Activated CD8-positive, alpha-beta T cell treated with anti-CD3 and anti-CD28 coated beads for 36 hours (primary cell): Measurements from ENCODE around the gene TET1. TPM values are rescaled to one million over a fixed set of nuclear protein-coding genes. Genes with fewer than 3 reads are reported as not detected.
"Not testable (repeated sequence)": the region's sequence is repeated elsewhere in the genome, so short reads cannot be mapped to it uniquely, and the experiment has no call there.

ENCODE experiments used
- ATAC-seq: fragments of 200-7000 bp; cut with Tn5 transposase; one replicate; pipeline ENCODE4 v1.10.0; 2021; ENCODE audit warnings: mild to moderate bottlenecking, moderate library complexity
- CTCF ChIA-PET: fragments of 350-600 bp; sonication (Branson Sonifier 250); formaldehyde crosslinking; loops from one replicate; lab custom pipeline; 2021; ENCODE audit warnings: antibody characterized with exemption; lab: Charles Lee
- POLR2A ChIA-PET: fragments of 350-600 bp; sonication (Branson Sonifier 250); formaldehyde crosslinking; loops from one replicate; lab custom pipeline; 2021; ENCODE audit warnings: antibody characterized with exemption; lab: Charles Lee
- DNase-seq: peaks from one replicate; pipeline ENCODE4 v3.0.0-alpha.2; 2020
- H3K27ac Mint-ChIP-seq: one replicate; pipeline ENCODE4 v1.8.0; 2021; ENCODE audit warnings: mild to moderate bottlenecking, mixed read lengths
- H3K27me3 Mint-ChIP-seq: one replicate; pipeline ENCODE4 v1.8.0; 2021; ENCODE audit warnings: mixed read lengths
- H3K36me3 Mint-ChIP-seq: one replicate; pipeline ENCODE4 v1.8.0; 2021; ENCODE audit warnings: low read depth, mixed read lengths
- H3K4me1 Mint-ChIP-seq: one replicate; pipeline ENCODE4 v1.8.0; 2021; ENCODE audit warnings: low read depth, mixed read lengths
- H3K4me3 Mint-ChIP-seq: one replicate; pipeline ENCODE4 v1.8.0; 2021; ENCODE audit warnings: mild to moderate bottlenecking, moderate library complexity, mixed read lengths
- H3K9me3 Mint-ChIP-seq: one replicate; pipeline ENCODE4 v1.8.0; 2021; ENCODE audit warnings: mixed read lengths
- CTCF ChIP-seq: fragments of 200-600 bp; IDR thresholded peaks from one replicate; pipeline ENCODE4 v1.8.0; 2022; ENCODE audit warnings: antibody characterized with exemption, mild to moderate bottlenecking
- intact Hi-C: fragments of 100-400 bp; cut with micrococcal nuclease; formaldehyde crosslinking; loops from one replicate; pipeline ENCODE4 v1.10.0; 2022
- total RNA-seq, 2 experiments: library from RNA; stranded (reverse); gene quantifications; one replicate each; pipeline ENCODE4 v1.2.3, GENCODE V29; 2021

Gene TET1
- total RNA-seq, 2 experiments from 2014 or later: 1.1 to 1.3 TPM

- H3K4me1 Mint-ChIP-seq: peaks cover 9% of the 10 kb centered on the region
- intact Hi-C loops: no loop called here
- ChIA-PET CTCF (interaction anchor here (2.1 kb wide), 1 partner anchor 23 kb away, joined by 8 read pairs; no protein-coding TSS in a partner anchor), POLR2A (interaction anchor here (0.5 kb wide), 1 partner anchor 53 kb away, joined by 3 read pairs; no protein-coding TSS in a partner anchor)
- DNase-seq (no peak), ATAC-seq (no peak)
- no peak overlapping the region for H3K4me3 Mint-ChIP-seq
- no peak for TF ChIP-seq CTCF
- no peak overlapping the region for H3K27ac Mint-ChIP-seq
- H3K36me3 Mint-ChIP-seq: no peaks in the 10 kb centered on the region
- peaks cover 1% of the 10 kb centered on the region for H3K27me3 Mint-ChIP-seq
- no peaks in the 10 kb centered on the region for H3K9me3 Mint-ChIP-seq
Measured at GRCh38 chr10:68574051-68574450, 13.9 kb downstream of the TET1 start.

GRCh38 chr10:68576118-68576517 is 16.0 kb downstream of the TET1 start:
- Mint-ChIP-seq H3K36me3 (no peaks in the 10 kb centered on the region), H3K27ac (no peak overlapping the region), H3K27me3 (no peaks in the 10 kb centered on the region), H3K4me3 (no peak overlapping the region), H3K9me3 (no peaks in the 10 kb centered on the region), H3K4me1 (peaks cover 9% of the 10 kb centered on the region)
- intact Hi-C loops: no loop called here
- CTCF ChIA-PET: no interaction called here
- ATAC-seq: no peak
- no peak for TF ChIP-seq CTCF
- POLR2A ChIA-PET: no interaction called here
- DNase-seq: no peak

- no peak for DNase-seq
- no peak overlapping the region for H3K27ac Mint-ChIP-seq
- ChIA-PET POLR2A (no interaction called here), CTCF (no interaction called here)
- no peak for TF ChIP-seq CTCF
- no peak for ATAC-seq
- intact Hi-C loops: no loop called here
- no peaks in the 10 kb centered on the region for H3K27me3 Mint-ChIP-seq
- no peaks in the 10 kb centered on the region for H3K36me3 Mint-ChIP-seq
- H3K4me1 Mint-ChIP-seq: peaks cover 4% of the 10 kb centered on the region
- no peak overlapping the region for H3K4me3 Mint-ChIP-seq
- no peaks in the 10 kb centered on the region for H3K9me3 Mint-ChIP-seq
Measured at GRCh38 chr10:68578974-68579373, 18.8 kb downstream of the TET1 start.

- H3K27ac Mint-ChIP-seq, DNase-seq, H3K4me1 Mint-ChIP-seq, H3K27me3 Mint-ChIP-seq, ATAC-seq, H3K4me3 Mint-ChIP-seq, POLR2A ChIA-PET, CTCF ChIA-PET, H3K36me3 Mint-ChIP-seq, intact Hi-C loops, H3K9me3 Mint-ChIP-seq: not testable (repeated sequence)
Measured at GRCh38 chr10:68584187-68584586, 24.1 kb downstream of the TET1 start.

- ChIA-PET POLR2A (interaction anchor here (0.6 kb wide), 1 partner anchor 145 kb away, joined by 3 read pairs; no protein-coding TSS in a partner anchor), CTCF (no interaction called here)
- ATAC-seq: no peak
- no peak for DNase-seq
- H3K4me3 Mint-ChIP-seq: no peak overlapping the region
- no peak overlapping the region for H3K27ac Mint-ChIP-seq
- intact Hi-C loops: no loop called here
- no peaks in the 10 kb centered on the region for H3K36me3 Mint-ChIP-seq
- H3K9me3 Mint-ChIP-seq: no peaks in the 10 kb centered on the region
- no peaks in the 10 kb centered on the region for H3K27me3 Mint-ChIP-seq
- TF ChIP-seq CTCF: no peak
- no peaks in the 10 kb centered on the region for H3K4me1 Mint-ChIP-seq
Measured at GRCh38 chr10:68586606-68587305, 26.6 kb downstream of the TET1 start.
